ENCODE data around the gene DUSP1.

Gene DUSP1

GRCh38 chr5:172762214-172763119 lies 8.5 kb downstream of the DUSP1 start:
- no peak for DNase-seq (ENCODE audit: low read depth)

DNA sequence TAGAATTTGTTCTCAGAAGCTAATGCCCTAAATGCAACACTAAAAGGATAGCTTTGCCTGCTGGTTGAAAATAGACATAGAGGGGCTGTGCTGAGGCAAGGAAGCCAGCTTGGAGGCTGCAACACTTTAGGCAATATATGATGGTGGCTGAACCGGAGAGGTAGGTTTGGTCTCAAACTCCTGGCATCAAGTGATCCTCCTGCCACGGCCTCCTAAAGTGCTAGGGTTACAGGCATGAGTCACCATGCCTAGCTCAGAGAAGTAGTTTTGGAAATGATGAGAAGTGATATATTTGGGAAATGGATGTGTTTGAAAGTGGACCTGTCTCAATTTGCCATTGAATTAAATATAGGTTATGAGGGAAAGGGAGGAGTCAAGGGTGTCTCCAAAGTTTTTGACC lies 10.0 kb downstream of the DUSP1 start:
- no peak for DNase-seq (ENCODE audit: low read depth)

- no peak for DNase-seq (ENCODE audit: low read depth)
Observed at GRCh38 chr5:172760136-172760535, 10.9 kb downstream of the DUSP1 start.

- no peak for DNase-seq (ENCODE audit: low read depth)
Observed at GRCh38 chr5:172758834-172759149, 12.2 kb downstream of the DUSP1 start.

DNA sequence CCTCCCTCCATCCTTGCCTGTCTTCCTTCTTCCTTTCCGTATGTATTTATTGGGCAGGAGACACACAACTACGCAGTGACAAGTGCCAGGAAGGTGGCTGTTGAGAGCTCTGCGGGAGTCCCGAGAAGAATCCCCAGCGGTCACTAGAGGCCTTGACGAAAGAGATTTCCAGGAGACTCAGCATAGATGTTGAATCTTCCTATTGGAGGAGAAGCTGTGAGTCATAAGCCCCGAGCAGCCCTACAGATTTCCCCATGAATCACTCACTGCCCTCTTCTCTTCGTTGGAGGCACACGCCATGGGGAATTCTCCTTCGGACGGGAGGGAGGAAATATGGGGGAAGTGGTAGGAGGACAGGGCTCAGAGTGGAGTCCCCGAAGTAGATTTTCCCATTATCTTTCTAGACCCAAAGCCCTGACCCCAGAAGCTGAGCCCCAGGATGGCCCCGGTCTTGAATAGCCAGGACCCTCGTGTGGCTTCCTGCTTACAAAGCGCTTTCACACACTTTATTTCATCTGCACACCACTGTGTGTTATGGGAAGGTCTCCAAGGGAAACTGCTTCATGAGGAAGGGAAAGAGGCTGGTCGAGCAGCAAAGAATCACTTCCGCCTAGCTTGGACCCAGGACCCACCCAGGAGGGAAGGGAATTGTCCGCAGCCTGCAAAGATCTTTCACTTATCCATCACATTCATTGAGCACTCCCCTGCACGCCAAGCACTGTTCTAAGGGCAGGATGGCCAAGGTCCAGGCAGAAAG lies 12.7 kb downstream of the DUSP1 start:
- no peak for DNase-seq (ENCODE audit: low read depth)

DNA sequence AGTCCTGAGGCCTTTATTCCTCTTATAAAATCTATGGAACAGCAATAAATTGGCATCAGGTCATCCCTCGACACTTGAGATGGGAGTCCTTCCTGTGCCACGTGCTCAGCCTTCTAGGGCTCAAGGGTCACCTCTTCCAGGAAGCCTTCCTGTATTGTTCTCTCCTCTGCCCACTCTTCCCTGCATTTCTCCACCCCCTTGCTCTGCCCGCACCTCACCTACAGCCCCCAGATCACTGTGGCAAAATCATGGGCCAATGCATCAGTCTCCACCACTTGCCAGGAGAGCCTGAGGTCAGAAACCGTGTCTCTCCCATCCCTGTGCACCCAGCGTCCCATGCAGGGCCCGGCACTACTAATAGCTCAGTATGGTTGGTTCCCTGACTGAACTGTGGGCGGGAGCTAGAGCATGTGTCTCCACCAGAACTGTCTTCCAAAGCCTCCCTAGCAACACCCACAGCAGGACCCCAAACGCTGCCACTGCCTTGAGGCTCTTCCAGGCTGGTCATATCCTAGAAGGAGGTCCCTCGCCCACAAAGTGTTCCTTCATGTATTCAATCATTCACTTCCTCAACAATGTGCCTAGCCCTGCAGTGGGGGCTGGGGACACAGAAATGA lies 13.5 kb downstream of the DUSP1 start:
- DNase-seq (ENCODE audit: low read depth), result no peak

- no peak for DNase-seq (ENCODE audit: low read depth)
Observed at GRCh38 chr5:172756764-172757393, 14.1 kb downstream of the DUSP1 start.

DNA sequence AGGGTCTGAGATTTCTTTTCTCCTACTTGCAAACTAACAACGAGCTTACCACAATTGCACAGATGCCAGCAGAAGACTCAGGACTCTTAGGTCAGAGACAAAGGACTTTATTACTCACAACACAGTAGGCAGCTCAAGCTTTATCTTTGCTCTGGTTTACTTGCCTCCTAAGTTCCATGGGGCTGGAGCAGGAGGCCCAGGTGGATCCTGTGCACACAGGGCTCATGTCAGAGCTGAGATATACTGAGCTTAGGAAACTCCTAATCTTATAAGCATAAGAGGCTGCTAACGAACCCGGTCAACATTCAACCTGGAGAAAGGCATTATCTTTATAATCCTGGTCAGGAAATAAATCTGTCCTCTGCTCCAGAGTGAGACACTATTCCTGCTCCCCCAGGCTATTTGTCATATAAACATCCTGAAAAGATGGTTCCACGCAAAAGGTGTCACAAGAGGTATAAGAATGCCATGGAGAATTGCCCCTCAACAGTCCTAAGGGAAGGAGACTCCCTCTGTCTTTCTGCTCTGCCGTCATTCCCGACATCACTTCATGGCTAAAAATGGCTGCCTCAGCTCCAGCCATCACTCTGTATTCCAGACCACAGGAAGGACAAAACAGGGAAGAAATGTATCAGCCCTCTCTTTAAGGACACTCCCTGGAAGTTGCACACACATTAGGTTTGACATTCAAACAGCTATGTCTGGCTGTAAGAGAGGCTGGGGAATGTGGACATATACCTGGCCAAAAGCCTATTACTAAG lies 16.2 kb downstream of the DUSP1 start:
- DNase-seq (ENCODE audit: low read depth), result no peak

- no peak for DNase-seq (ENCODE audit: low read depth)
Observed at GRCh38 chr5:172753101-172753500, 17.9 kb downstream of the DUSP1 start.

DNA sequence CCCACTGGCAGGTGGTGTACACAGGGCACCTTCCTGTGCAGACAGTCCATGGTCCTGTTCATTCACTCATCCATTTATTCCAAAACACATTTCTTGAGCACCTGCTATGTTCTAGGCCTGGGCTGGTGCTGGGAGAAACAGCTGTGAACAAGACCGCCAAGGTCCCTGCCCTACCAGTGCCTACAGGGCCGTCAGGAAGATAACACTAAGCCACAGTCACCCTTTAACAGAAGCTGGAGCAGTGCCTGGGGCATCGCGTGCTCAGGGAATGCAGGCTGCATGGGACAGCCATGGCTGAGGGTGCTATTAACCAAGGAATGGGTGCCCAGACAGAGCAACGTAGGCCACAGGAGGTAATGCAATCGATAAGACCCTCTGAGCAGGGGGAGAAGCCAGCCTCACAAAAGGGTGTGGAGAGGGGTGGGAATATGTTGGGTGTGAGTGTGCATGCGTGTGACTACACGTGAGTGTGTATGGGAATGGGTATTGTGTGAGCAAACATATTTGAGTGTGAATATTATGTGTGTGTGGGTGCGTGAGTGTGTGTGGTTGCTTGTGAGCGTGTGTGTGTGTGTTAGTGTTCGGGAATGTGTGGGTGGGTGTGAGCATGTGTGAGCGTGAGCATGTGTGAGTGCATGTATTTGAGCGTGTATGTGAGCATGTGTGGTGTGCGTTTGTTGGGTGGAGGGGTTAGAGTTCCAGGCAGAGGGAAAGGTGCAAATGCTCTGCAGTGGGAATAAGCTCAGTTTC lies 19.1 kb downstream of the DUSP1 start:
- DNase-seq (ENCODE audit: low read depth), result no peak

DNA sequence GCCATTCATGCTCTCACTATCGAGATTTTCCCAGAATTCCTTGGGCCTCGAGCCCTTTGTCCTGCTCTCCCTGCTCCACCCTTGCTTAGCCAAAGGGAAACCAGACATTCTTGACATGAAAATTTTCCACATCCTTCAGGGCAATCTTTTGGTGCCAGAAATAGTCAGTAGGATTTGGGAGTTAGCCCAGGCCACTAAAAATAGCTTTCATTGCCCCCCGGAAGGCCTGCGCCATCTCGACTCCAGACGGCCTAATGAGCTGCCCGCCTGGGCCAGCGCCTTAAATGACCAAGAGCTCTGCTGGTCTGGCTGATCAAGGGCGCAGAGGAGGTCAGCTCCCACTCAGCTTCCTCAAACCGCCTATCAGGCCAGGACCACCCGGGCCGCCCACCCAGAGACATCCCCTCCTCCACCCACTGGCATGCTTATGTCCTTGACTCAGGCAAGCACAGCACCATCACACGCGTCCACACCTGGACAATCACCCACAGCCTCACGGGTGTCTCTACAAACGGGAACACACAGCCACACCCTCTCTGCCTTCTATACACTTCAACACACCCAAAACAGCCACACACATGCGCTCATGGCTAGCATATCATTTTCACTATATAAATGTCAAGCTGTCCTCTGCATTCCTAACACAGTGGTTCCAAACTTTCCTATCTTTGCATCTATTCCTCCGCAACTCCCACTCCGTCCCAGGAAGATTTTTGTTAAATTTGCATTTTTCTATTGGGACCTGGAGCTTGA lies 20.9 kb downstream of the DUSP1 start:
- no peak for DNase-seq (ENCODE audit: low read depth)

DNA sequence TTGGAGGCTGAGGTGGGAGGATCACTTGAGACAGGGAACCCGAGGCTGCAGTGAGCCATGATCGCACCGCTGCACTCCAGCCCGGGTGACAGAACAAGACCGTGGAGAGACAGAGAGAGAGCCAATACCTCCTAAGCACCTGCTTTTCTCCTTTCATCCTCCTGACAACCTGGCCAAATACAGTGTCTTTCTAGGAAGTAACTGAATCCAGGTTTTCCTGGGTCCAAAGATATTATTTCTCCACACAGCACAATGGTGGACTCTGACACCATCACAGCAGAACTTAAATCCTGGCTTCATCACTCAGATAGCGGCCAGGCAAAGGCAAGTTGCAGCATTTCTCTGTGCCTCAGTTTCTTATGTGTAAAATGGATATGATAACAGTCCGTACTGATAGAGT lies 21.9 kb downstream of the DUSP1 start:
- DNase-seq (ENCODE audit: low read depth), result no peak

DNA sequence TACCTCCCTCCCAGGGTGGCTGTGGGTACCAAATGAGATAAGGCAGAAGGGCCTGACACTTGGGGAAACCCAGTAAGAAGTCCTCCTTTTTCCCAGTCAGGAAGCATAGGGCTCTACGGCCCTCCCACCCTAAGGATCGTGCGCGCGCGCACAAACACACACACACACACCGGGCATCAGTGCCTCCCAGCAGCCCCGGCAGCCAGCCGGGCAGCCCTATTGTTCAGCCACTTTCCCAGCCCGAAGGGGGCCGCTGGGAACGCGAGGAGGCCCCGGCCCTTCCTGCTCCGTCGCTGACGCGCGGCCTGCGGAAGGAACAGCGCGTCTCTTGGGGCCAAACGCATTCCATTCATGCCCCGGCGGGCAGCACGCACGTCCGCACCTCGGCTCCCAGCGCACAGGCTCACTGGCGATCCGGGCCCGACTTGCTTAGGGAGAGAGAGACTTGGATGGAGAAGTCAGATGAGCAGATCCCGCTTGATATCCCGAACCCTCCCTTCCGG lies 22.6 kb downstream of the DUSP1 start:
- no peak for DNase-seq (ENCODE audit: low read depth)

DNA sequence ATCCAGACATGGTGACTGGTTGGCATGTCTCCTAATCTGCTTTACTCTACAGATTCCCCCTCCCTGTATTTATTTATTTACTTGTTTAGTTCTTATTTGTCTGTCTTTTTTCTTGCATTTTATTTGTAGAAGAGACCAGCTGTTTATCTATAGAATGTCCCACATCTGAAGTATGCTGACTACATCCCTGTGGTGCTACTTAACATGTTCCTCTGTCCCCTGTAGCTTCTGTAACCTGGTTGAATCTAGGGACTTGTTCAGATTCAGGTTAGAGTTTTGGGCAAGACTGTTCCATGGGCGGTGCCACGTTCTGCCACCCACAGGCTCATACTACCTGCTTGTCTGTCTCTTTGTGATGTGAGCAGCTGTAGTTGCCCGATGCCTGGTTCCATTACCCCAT lies 23.5 kb downstream of the DUSP1 start:
- DNase-seq (ENCODE audit: low read depth), result no peak

DNA sequence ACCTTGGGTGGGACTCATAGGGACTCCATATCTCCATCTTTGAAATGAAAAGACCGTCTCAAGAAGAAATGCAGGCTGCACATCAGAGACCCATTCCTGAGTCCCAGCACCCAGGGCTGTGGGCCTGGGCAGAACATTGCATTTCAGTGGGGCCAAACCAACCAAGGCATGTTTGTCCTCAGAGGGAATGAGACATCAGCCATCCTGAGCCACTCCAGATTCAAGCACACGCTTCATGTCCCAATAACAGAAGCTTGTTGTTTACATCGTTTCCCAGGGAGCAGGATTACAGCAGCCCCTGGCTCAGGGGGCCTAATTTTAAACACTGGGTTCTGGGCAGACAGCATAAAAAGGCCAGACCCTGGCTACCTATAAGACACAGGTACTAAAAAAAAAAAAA lies 24.3 kb downstream of the DUSP1 start:
- no peak for DNase-seq (ENCODE audit: low read depth)

- no peak for DNase-seq (ENCODE audit: low read depth)
Observed at GRCh38 chr5:172745838-172746237, 25.2 kb downstream of the DUSP1 start.

- DNase-seq (ENCODE audit: low read depth), result no peak
Observed at GRCh38 chr5:172745406-172745805, 25.6 kb downstream of the DUSP1 start.

DNA sequence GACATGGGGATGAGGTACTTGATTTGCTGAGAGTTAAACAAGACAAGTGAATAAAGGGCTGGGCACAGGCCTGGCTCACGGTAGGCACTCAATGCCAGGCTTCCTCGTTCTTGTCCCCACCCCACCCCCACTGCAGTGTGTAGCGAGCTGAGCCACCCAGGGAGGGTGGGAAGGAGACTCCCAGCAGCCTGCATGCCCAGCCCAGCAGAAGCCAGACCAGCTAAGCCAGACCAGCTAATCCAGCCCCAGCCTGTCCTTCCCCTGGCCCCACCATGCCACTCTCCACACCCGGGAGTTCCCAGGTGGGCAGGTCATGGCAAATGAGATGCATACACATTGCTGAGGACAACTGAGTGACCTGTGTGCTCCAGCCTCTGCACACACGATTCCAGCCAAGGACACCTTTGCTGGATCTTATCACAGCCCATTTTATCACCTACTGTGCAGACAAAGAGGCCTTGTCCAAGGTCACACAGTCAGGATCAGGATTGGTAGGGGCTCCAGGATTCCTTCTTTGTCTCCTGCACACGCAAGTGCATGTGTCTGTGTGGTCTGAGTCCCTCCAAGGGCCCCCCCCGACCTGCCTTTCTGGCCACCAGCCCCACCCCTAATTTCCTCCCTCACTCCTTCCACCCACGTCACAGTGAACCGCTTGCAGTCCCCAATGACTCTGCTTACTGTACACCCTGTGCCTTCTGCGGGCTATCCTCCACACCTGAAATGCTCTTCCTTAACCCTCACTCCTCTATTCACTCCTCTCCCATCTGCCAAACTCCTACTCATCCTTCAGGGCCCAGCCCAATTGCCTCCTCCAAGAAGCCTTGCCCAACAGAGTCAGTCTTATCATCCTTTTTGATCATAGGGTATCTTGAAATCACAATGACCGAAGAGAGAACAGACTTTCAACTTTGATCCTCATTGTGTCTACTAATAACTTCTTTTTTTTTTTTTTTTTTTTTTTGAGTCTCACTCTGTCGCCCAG lies 26.6 kb downstream of the DUSP1 start:
- DNase-seq (ENCODE audit: low read depth), result no peak

All from T follicular helper cell (primary cell).